ENCODE data around the gene BCAS3.
"Not testable (repeated sequence)": the region's sequence is repeated elsewhere in the genome, so short reads cannot be mapped to it uniquely, and the experiment has no call there.

The BCAS3 gene

GRCh38 chr17:60887614-60888028, 210.0 kb downstream of the BCAS3 start:
- DNase-seq (ENCODE audit: low spot score) = no peak

GRCh38 chr17:60888812-60889709, 211.4 kb downstream of the BCAS3 start:
- no peak for DNase-seq (ENCODE audit: low spot score)

GRCh38 chr17:60891149-60891548, 213.5 kb downstream of the BCAS3 start:
- DNase-seq (ENCODE audit: low spot score) = no peak

- DNase-seq (ENCODE audit: low spot score) = no peak
These were observed 215.8 kb downstream of the BCAS3 start for GRCh38 chr17:60893475-60893874.

- DNase-seq (ENCODE audit: low spot score) = no peak
These were observed 219.3 kb downstream of the BCAS3 start for GRCh38 chr17:60896996-60897395.

- DNase-seq (ENCODE audit: low spot score) = no peak
These were observed 221.5 kb downstream of the BCAS3 start for GRCh38 chr17:60899115-60899514.

- no peak for DNase-seq (ENCODE audit: low spot score)
These were observed 223.0 kb downstream of the BCAS3 start for GRCh38 chr17:60900688-60901087.

- no peak for DNase-seq (ENCODE audit: low spot score)
These were observed 223.6 kb downstream of the BCAS3 start for GRCh38 chr17:60901242-60901641.

GRCh38 chr17:60901806-60902205, 224.2 kb downstream of the BCAS3 start:
- DNase-seq (ENCODE audit: low spot score) = no peak

GRCh38 chr17:60902399-60902798, 224.7 kb downstream of the BCAS3 start:
- no peak for DNase-seq (ENCODE audit: low spot score)

- DNase-seq (ENCODE audit: low spot score) = no peak
These were observed 226.9 kb downstream of the BCAS3 start for GRCh38 chr17:60904582-60904981.

- no peak for DNase-seq (ENCODE audit: low spot score)
These were observed 228.1 kb downstream of the BCAS3 start for GRCh38 chr17:60905709-60906108.

- no peak for DNase-seq (ENCODE audit: low spot score)
These were observed 230.7 kb downstream of the BCAS3 start for GRCh38 chr17:60908324-60908723.

GRCh38 chr17:60909405-60909804, 231.8 kb downstream of the BCAS3 start:
- DNase-seq (ENCODE audit: low spot score) = no peak

GRCh38 chr17:60910415-60910814, 232.8 kb downstream of the BCAS3 start:
- DNase-seq (ENCODE audit: low spot score) = no peak

GRCh38 chr17:60914078-60914477, 236.4 kb downstream of the BCAS3 start:
- DNase-seq (ENCODE audit: low spot score) = no peak

GRCh38 chr17:60916043-60916442, 238.4 kb downstream of the BCAS3 start:
- DNase-seq (ENCODE audit: low spot score) = no peak

- no peak for DNase-seq (ENCODE audit: low spot score)
These were observed 242.5 kb downstream of the BCAS3 start for GRCh38 chr17:60920107-60920506.

GRCh38 chr17:60923000-60923399, 245.3 kb downstream of the BCAS3 start:
- no peak for DNase-seq (ENCODE audit: low spot score)

GRCh38 chr17:60926466-60927183, 249.0 kb downstream of the BCAS3 start:
- DNase-seq (ENCODE audit: low spot score) = no peak

- no peak for DNase-seq (ENCODE audit: low spot score)
These were observed 256.1 kb downstream of the BCAS3 start for GRCh38 chr17:60933739-60934138.

GRCh38 chr17:60934723-60935122, 257.1 kb downstream of the BCAS3 start:
- DNase-seq (ENCODE audit: low spot score) = no peak

GRCh38 chr17:60935991-60936390, 258.3 kb downstream of the BCAS3 start:
- not testable (repeated sequence) for DNase-seq (ENCODE audit: low spot score)

Data from CD4-positive, alpha-beta T cell treated with Interleukin-15 for 4 hours (primary cell).